DND-41 (cell line): ENCODE results near the gene ME3.

Experiments used
- ATAC-seq: fragments of 200-7000 bp; cut with Tn5 transposase; 3 replicates; pipeline ENCODE4 v1.9.1; 2021; ENCODE audit warnings: low read depth; ENCODE audit not compliant: insufficient read depth
- DNase-seq: peaks from one replicate; pipeline ENCODE4 v3.0.0-alpha.2; 2020
- H2AFZ ChIP-seq: 2 replicates; pipeline ENCODE4 v1.6.0; 2012; ENCODE audit warnings: low read depth, low read length
- H3K27ac ChIP-seq: 2 replicates; pipeline ENCODE4 v1.5.1; 2012; ENCODE audit warnings: low read length, inconsistent platforms
- H3K27me3 ChIP-seq: fragments of 200-600 bp; sonication (generic); 2 replicates; pipeline ENCODE4 v1.6.0; 2012; ENCODE audit warnings: low read length, mild to moderate bottlenecking, inconsistent platforms; ENCODE audit not compliant: insufficient read depth, poor library complexity
- H3K36me3 ChIP-seq: 2 replicates; pipeline ENCODE4 v1.5.1; 2012; ENCODE audit warnings: low read length, inconsistent platforms; ENCODE audit not compliant: insufficient read depth
- H3K4me1 ChIP-seq: 2 replicates; pipeline ENCODE4 v1.5.1; 2012; ENCODE audit warnings: mild to moderate bottlenecking, low read length; ENCODE audit not compliant: insufficient read depth
- H3K4me2 ChIP-seq: 2 replicates; pipeline ENCODE4 v1.6.0; 2012; ENCODE audit warnings: mild to moderate bottlenecking, moderate library complexity, low read length, inconsistent platforms; ENCODE audit not compliant: insufficient read depth
- H3K4me3 ChIP-seq, 2 experiments: fragments of 200-600 bp in 1 of 2; shearing (Covaris generic) in 1 of 2; 2 replicates each; pipeline ENCODE4 v1.5.1; 2012 to 2016; ENCODE audit warnings: inconsistent platforms in 2 of 2, low read length in 2 of 2, mild to moderate bottlenecking in 2 of 2, low read depth in 1 of 2, moderate library complexity in 1 of 2
- H3K79me2 ChIP-seq: 2 replicates; pipeline ENCODE4 v1.6.0; 2012; ENCODE audit warnings: low read length, inconsistent platforms; ENCODE audit not compliant: insufficient read depth
- H3K9ac ChIP-seq: 2 replicates; pipeline ENCODE4 v1.6.0; 2012; ENCODE audit warnings: low read depth, mild to moderate bottlenecking, inconsistent platforms, low read length, moderate library complexity
- H3K9me3 ChIP-seq: 2 replicates; pipeline ENCODE4 v1.5.1; 2012; ENCODE audit warnings: low read length, moderate library complexity, mild to moderate bottlenecking, inconsistent platforms; ENCODE audit not compliant: insufficient read depth, severe bottlenecking
- H4K20me1 ChIP-seq: 2 replicates; pipeline ENCODE4 v1.6.0; 2012; ENCODE audit warnings: low read length; ENCODE audit not compliant: insufficient read depth
- EZH2 ChIP-seq: IDR thresholded peaks from 3 replicates; pipeline ENCODE4 v1.6.1; 2012; ENCODE audit warnings: borderline replicate concordance, low read depth, mild to moderate bottlenecking, moderate library complexity, low read length, inconsistent platforms; ENCODE audit not compliant: severe bottlenecking
- TF ChIP-seq, protein P1 (sequence below): IDR thresholded peaks from 2 replicates; pipeline ENCODE4 v1.5.1; 2012; ENCODE audit warnings: borderline replicate concordance, low read length, moderate library complexity, mild to moderate bottlenecking; ENCODE audit not compliant: poor library complexity, severe bottlenecking; ENCODE audit errors: extremely low read depth

Gene ME3

GRCh38 chr11:86481399-86481798, 191.0 kb downstream of the ME3 start:
- Histone ChIP-seq H3K79me2 (no peaks in the 10 kb centered on the region), H3K27ac (no peak overlapping the region), H3K4me3 (no peak overlapping the region), H3K36me3 (no peaks in the 10 kb centered on the region), H3K9me3 (no peaks in the 10 kb centered on the region), H3K27me3 (no peaks in the 10 kb centered on the region), H3K4me1 (no peaks in the 10 kb centered on the region), H3K9ac (no peak overlapping the region), H3K4me2 (no peak overlapping the region), H2AFZ (no peak overlapping the region), H4K20me1 (no peaks in the 10 kb centered on the region)
- DNase-seq, result no peak
- no peak for TF ChIP-seq EZH2
- TF ChIP-seq, protein P1, sequence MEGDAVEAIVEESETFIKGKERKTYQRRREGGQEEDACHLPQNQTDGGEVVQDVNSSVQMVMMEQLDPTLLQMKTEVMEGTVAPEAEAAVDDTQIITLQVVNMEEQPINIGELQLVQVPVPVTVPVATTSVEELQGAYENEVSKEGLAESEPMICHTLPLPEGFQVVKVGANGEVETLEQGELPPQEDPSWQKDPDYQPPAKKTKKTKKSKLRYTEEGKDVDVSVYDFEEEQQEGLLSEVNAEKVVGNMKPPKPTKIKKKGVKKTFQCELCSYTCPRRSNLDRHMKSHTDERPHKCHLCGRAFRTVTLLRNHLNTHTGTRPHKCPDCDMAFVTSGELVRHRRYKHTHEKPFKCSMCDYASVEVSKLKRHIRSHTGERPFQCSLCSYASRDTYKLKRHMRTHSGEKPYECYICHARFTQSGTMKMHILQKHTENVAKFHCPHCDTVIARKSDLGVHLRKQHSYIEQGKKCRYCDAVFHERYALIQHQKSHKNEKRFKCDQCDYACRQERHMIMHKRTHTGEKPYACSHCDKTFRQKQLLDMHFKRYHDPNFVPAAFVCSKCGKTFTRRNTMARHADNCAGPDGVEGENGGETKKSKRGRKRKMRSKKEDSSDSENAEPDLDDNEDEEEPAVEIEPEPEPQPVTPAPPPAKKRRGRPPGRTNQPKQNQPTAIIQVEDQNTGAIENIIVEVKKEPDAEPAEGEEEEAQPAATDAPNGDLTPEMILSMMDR, result no peak
- ATAC-seq, result no peak

- ATAC-seq (no peak), DNase-seq (no peak)
- Histone ChIP-seq H3K4me1 (no peaks in the 10 kb centered on the region), H3K27me3 (no peaks in the 10 kb centered on the region), H4K20me1 (no peaks in the 10 kb centered on the region), H3K36me3 (no peaks in the 10 kb centered on the region), H3K9me3 (no peaks in the 10 kb centered on the region), H3K4me2 (no peak overlapping the region), H2AFZ (no peak overlapping the region), H3K79me2 (no peaks in the 10 kb centered on the region), H3K27ac (no peak overlapping the region), H3K4me3 (no peak overlapping the region), H3K9ac (no peak overlapping the region)
- TF ChIP-seq, protein P1, result no peak
- no peak for TF ChIP-seq EZH2
These were observed 194.1 kb downstream of the ME3 start for GRCh38 chr11:86478348-86478747.

DNA sequence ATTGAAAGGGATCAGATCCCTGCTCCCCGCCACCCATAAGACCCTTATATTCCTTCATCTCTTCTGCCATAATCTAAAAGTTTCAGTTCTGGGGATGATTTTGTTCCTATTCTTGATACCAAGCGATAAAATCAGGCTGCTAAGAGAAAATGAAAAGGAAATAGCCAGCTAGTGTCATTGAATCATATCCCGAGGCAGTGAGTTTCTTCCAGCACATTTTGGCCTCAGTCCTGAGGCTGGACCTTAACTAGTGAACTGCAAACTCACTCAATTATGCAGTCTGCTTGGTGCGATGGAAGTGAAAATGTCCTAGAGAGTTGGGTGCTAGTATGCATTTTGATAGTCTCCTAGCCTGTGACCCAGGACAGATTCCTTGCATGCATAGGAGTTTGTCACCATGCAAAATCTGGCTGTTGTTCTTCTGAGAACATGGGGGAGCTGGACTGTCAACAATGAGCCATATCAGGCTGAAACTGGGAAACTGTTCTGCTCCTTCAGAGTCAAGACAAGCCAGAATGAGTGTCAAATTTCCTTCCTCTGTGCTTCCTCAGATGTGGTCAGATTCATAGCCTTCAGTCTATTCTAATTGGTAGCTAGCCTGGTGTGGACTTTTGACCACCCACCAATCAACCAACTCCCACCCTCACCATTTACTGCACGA, 194.8 kb downstream of the ME3 start:
- Histone ChIP-seq H3K27me3 (no peaks in the 10 kb centered on the region), H3K9ac (no peak overlapping the region), H3K27ac (no peak overlapping the region), H3K79me2 (no peaks in the 10 kb centered on the region), H3K4me2 (no peak overlapping the region), H3K9me3 (no peaks in the 10 kb centered on the region), H3K36me3 (no peaks in the 10 kb centered on the region), H4K20me1 (no peaks in the 10 kb centered on the region), H3K4me3 (no peak overlapping the region), H3K4me1 (no peaks in the 10 kb centered on the region), H2AFZ (no peak overlapping the region)
- DNase-seq, result no peak
- no peak for ATAC-seq
- no peak for TF ChIP-seq EZH2
- TF ChIP-seq, protein P1, result no peak
